HepG2 (cell line): ENCODE measurements around the gene CRLF2. TPM values are rescaled to one million over a fixed set of nuclear protein-coding genes. Genes with fewer than 3 reads are reported as not detected.
"Not testable (repeated sequence)": the region's sequence is repeated elsewhere in the genome, so short reads cannot be mapped to it uniquely, and the experiment has no call there.

ENCODE experiments used
- ATAC-seq: fragments of 200-7000 bp; cut with Tn5 transposase; 3 replicates; pipeline ENCODE4 v1.9.1; 2020; ENCODE audit warnings: mild to moderate bottlenecking, moderate library complexity
- Bru-seq: library from RNA; stranded (reverse); fragments of 400-500 nt; gene quantifications from one replicate; lab custom pipeline; 2021; lab: Mats Ljungman, UMichigan
- BruChase-seq, 2 experiments: library from RNA; stranded (reverse); fragments of 400-500 nt; gene quantifications; one replicate each; lab custom pipeline; 2021; lab: Mats Ljungman, UMichigan
- BruUV-seq: library from RNA; stranded (reverse); fragments of 400-500 nt; replicated peaks from 2 replicates; lab custom pipeline; 2021; lab: Mats Ljungman, UMichigan
- CTCF ChIA-PET: fragments of 300-600 bp; formaldehyde crosslinking; extraction: SDS; loops from one replicate; lab custom pipeline; 2021; ENCODE audit warnings: low total read pairs, inconsistent platforms, low intra/inter-chr PET ratio; lab: Yijun Ruan, JAX
- POLR2A ChIA-PET: fragments of 350-600 bp; sonication (Branson Sonifier 250); formaldehyde crosslinking; loops from one replicate; lab custom pipeline; 2020; ENCODE audit warnings: antibody characterized with exemption, inconsistent platforms; lab: Yijun Ruan, JAX
- DNase-seq: peaks from one replicate; pipeline ENCODE4 v3.0.0-alpha.2; 2015; ENCODE audit warnings: low spot score
- FAIRE-seq: peaks from 3 replicates; lab custom pipeline; 2011; peaks lifted over from hg19 to GRCh38; lab: Jason Lieb, UNC
- H2AFZ ChIP-seq: one replicate; pipeline ENCODE4 v1.6.1; 2011; ENCODE audit warnings: low read length, inconsistent platforms
- H3K27ac ChIP-seq: fragments of 300-600 bp; 3 replicates; pipeline ENCODE4 v1.8.0; 2011; ENCODE audit warnings: mixed run types, mild to moderate bottlenecking, mixed read lengths, low read length, inconsistent platforms; ENCODE audit not compliant: insufficient read depth; ENCODE audit errors: extremely low read length
- H3K27me3 ChIP-seq, 2 experiments: fragments of 200-600 bp in 1 of 2; 2 replicates in 1 of 2; 3 replicates in 1 of 2; pipeline versions ENCODE4 v1.6.0 to v1.8.0; 2011; ENCODE audit warnings: low read length in 2 of 2, mild to moderate bottlenecking in 2 of 2, moderate library complexity in 2 of 2, inconsistent platforms in 1 of 2; ENCODE audit not compliant: insufficient read depth in 2 of 2, control insufficient read depth in 1 of 2
- H3K36me3 ChIP-seq, 2 experiments: fragments of 200-600 bp in 1 of 2; replicated peaks in 1 of 2; 2 replicates in 1 of 2; 3 replicates in 1 of 2; pipeline versions ENCODE4 v1.5.1 to v1.8.0; 2011; ENCODE audit warnings: low read length in 2 of 2, inconsistent platforms in 1 of 2; ENCODE audit not compliant: insufficient read depth in 2 of 2, control insufficient read depth in 1 of 2
- H3K4me1 ChIP-seq: 2 replicates; pipeline ENCODE4 v1.5.1; 2012; ENCODE audit warnings: low read length, inconsistent platforms; ENCODE audit not compliant: insufficient read depth
- H3K4me2 ChIP-seq: 2 replicates; pipeline ENCODE4 v1.6.0; 2011; ENCODE audit warnings: low read depth, low read length, inconsistent platforms
- H3K4me3 ChIP-seq, 3 experiments: fragments of 200-600 bp in 1 of 3; sonication (generic), shearing (Covaris generic) in 1 of 3; replicated peaks in 1 of 3; 2 replicates each; pipeline ENCODE4 v1.5.1; 2011 to 2016; ENCODE audit warnings: low read length in 3 of 3, inconsistent platforms in 2 of 3, low read depth in 2 of 3, mild to moderate bottlenecking in 2 of 3, control low read depth in 1 of 3, mixed read lengths in 1 of 3; ENCODE audit not compliant: insufficient read depth in 1 of 3
- H3K79me2 ChIP-seq: one replicate; pipeline ENCODE4 v1.6.1; 2011; ENCODE audit warnings: low read length, inconsistent platforms; ENCODE audit not compliant: insufficient read depth
- H3K9ac ChIP-seq: 2 replicates; pipeline ENCODE4 v1.6.0; 2011; ENCODE audit warnings: mild to moderate bottlenecking, low read depth, low read length, inconsistent platforms; ENCODE audit not compliant: insufficient read depth
- H3K9me3 ChIP-seq: 2 replicates; pipeline ENCODE4 v1.5.1; 2012; ENCODE audit warnings: mild to moderate bottlenecking, low read length
- H4K20me1 ChIP-seq: 2 replicates; pipeline ENCODE4 v1.6.0; 2011; ENCODE audit warnings: inconsistent platforms, mild to moderate bottlenecking, low read length, moderate library complexity; ENCODE audit not compliant: insufficient read depth
- CSRNP1 ChIP-seq: sonication (generic); formaldehyde crosslinking; IDR thresholded peaks from 2 replicates; pipeline ENCODE4 v1.8.1; 2023; ENCODE audit warnings: mild to moderate bottlenecking, missing genetic modification reagents
- FOSL2 ChIP-seq: sonication (generic); formaldehyde crosslinking; IDR thresholded peaks from 2 replicates; pipeline ENCODE4 v1.4.0; 2020; ENCODE audit warnings: missing genetic modification reagents
- HDAC2 ChIP-seq: sonication (generic); formaldehyde crosslinking; IDR thresholded peaks from 2 replicates; pipeline ENCODE4 v1.4.0; 2020; ENCODE audit warnings: missing genetic modification reagents
- NR3C1 ChIP-seq: sonication (generic); formaldehyde crosslinking; IDR thresholded peaks from 2 replicates; pipeline ENCODE4 v1.4.0; 2020; ENCODE audit warnings: missing genetic modification reagents
- PPARG ChIP-seq: conservative IDR thresholded peaks from 2 replicates; pipeline ENCODE4 v1.6.1; 2016; ENCODE audit warnings: missing biosample characterization, missing genetic modification reagents
- TCF12 ChIP-seq, 2 experiments: fragments of 450-650 bp in 1 of 2; sonication (generic) in 1 of 2; formaldehyde crosslinking in 1 of 2; IDR thresholded peaks; 2 replicates each; pipeline versions ENCODE4 v1.6.1 to v1.8.0; 2017 to 2022; ENCODE audit warnings: antibody characterized with exemption in 1 of 2, mild to moderate bottlenecking in 1 of 2, missing genetic modification reagents in 1 of 2, moderate library complexity in 1 of 2
- ZBTB4 ChIP-seq: sonication (generic); formaldehyde crosslinking; IDR thresholded peaks from 2 replicates; pipeline ENCODE4 v1.4.0; 2020; ENCODE audit warnings: missing genetic modification reagents, mild to moderate bottlenecking, borderline replicate concordance
- ZNF777 ChIP-seq: sonication (generic); formaldehyde crosslinking; IDR thresholded peaks from 2 replicates; pipeline ENCODE4 v1.4.0; 2020; ENCODE audit warnings: missing genetic modification reagents
- WGBS: methylation state at CpG from one replicate; pipeline ENCODE4 v1.1.6; 2017; ENCODE audit warnings: low lambda C conversion rate; 5-methylcytosine and 5-hydroxymethylcytosine counted together
- in situ Hi-C: cut with HindIII; loops from 2 replicates; pipeline ENCODE4 v1.10.0; 2017; ENCODE audit warnings: low pct_unique_long_range_greater_than_20kb; ENCODE audit not compliant: extremely low pct_ligation_motif_present
- intact Hi-C: fragments of 100-400 bp; cut with micrococcal nuclease; formaldehyde crosslinking; loops from one replicate; pipeline ENCODE4 v1.10.0; 2022; ENCODE audit not compliant: unreplicated experiment
- long read RNA-seq, 2 experiments: library from RNA in 1 of 2; library from polyadenylated mRNA in 1 of 2; stranded (forward) in 1 of 2; unstranded in 1 of 2; transcript quantifications; one replicate each; pipeline ENCODE4 v2.0.0, GENCODE V29; 2019 to 2022
- polyA minus RNA-seq, 3 experiments: library from RNA; depleted of rRNA, polyadenylated mRNA; stranded (reverse); fragments of >200 nt; gene quantifications; 2 replicates each; pipeline ENCODE4 v1.2.3, GENCODE V29; 2011; ENCODE audit warnings: low replicate concordance in 1 of 3
- polyA plus RNA-seq, 8 experiments: library from polyadenylated mRNA; depleted of rRNA in 3 of 8; stranded (reverse) in 7 of 8; unstranded in 1 of 8; fragments of >200 nt; fragmentation: Illumina TruSeq in 4 of 8; extraction: Trizol in 4 of 8; gene quantifications; 2 replicates each; pipeline versions ENCODE4 v1.2.1 to v1.2.3, GENCODE V29; 2011 to 2016; ENCODE audit warnings: low read depth in 4 of 8, missing spikeins in 1 of 8, mixed read lengths in 1 of 8; ENCODE audit not compliant: insufficient read depth in 1 of 8
- total RNA-seq, 5 experiments: library from RNA; depleted of rRNA; stranded (reverse); fragments of >200 nt; fragmentation: Illumina TruSeq; extraction: Trizol; gene quantifications; 2 replicates each; pipeline ENCODE4 v1.2.3, GENCODE V29; 2016; ENCODE audit warnings: low read depth in 1 of 5

Gene CRLF2
- total RNA-seq (2016; rRNA removed; fragmentation: Illumina TruSeq; extraction: Trizol), result not detected in 2 replicates
- total RNA-seq (2016; cell fraction: cytosol; rRNA removed; fragmentation: Illumina TruSeq; extraction: Trizol; ENCODE audit: low read depth), result not detected in 2 replicates
- not detected in 2 replicates for total RNA-seq (2016; cell fraction: insoluble cytoplasmic fraction; rRNA removed; fragmentation: Illumina TruSeq; extraction: Trizol)
- not detected in 2 replicates for total RNA-seq (2016; cell fraction: membrane; rRNA removed; fragmentation: Illumina TruSeq; extraction: Trizol)
- total RNA-seq (2016; cell fraction: nucleus; rRNA removed; fragmentation: Illumina TruSeq; extraction: Trizol), result not detected in 2 replicates
- polyA plus RNA-seq (2011; rRNA removed), result 0.10 TPM in 1 of 2 replicates, not detected in the other
- not detected in 2 replicates for polyA plus RNA-seq (2011; cell fraction: cytosol; rRNA removed)
- not detected in 2 replicates for polyA plus RNA-seq (2011; cell fraction: nucleus; rRNA removed)
- polyA plus RNA-seq (2012), result not detected in 2 replicates
- polyA plus RNA-seq (2016; cell fraction: cytosol; fragmentation: Illumina TruSeq; extraction: Trizol; ENCODE audit: low read depth), result not detected in 2 replicates
- not detected in 2 replicates for polyA plus RNA-seq (2016; cell fraction: insoluble cytoplasmic fraction; fragmentation: Illumina TruSeq; extraction: Trizol; ENCODE audit: low read depth)
- not detected in 2 replicates for polyA plus RNA-seq (2016; cell fraction: membrane; fragmentation: Illumina TruSeq; extraction: Trizol; ENCODE audit: low read depth)
- polyA plus RNA-seq (2016; cell fraction: nucleus; fragmentation: Illumina TruSeq; extraction: Trizol; ENCODE audit: insufficient read depth, low read depth), result not detected in 2 replicates
- polyA minus RNA-seq (2011; rRNA and poly(A)+ RNA removed; ENCODE audit: low replicate concordance), result 0.98 TPM in 1 of 2 replicates, not detected in the other
- polyA minus RNA-seq (2011; cell fraction: cytosol; rRNA and poly(A)+ RNA removed), result not detected in 2 replicates
- polyA minus RNA-seq (2011; cell fraction: nucleus; rRNA and poly(A)+ RNA removed), result not detected in 2 replicates
- Bru-seq, nascent RNA, result not detected
- percentile 5 among the genes with signal in this experiment for BruChase-seq, experiment 1, labeled RNA remaining after a 6-hour chase
- BruChase-seq, experiment 2, labeled RNA remaining after a 2-hour chase, result percentile 9 among the genes with signal in this experiment
- long read RNA-seq, experiment 1, result 0 reads
- long read RNA-seq, experiment 2, result 0 reads

- BruUV-seq, result no TSS peak
- no peaks in the 10 kb centered on the region for H3K4me1 ChIP-seq
- no peaks in the 10 kb centered on the region for H3K79me2 ChIP-seq
- no peak within 1 kb of the TSS for H3K27ac ChIP-seq
- POLR2A ChIA-PET, result no interaction called here
- FAIRE-seq, result no peak
- H4K20me1 ChIP-seq, result no peaks in the 10 kb centered on the region
- H3K27me3 ChIP-seq, result no peaks in the 10 kb centered on the region
- no peaks in the 10 kb centered on the region for H3K9me3 ChIP-seq
- no peak within 1 kb of the TSS for H2AFZ ChIP-seq
- intact Hi-C loops (no loop called here), in situ Hi-C loops (no loop called here)
- no peak within 1 kb of the TSS for H3K4me3 ChIP-seq
- peak; percentile 37; the same call in 1 of the 2 replicates for TF ChIP-seq FOSL2 (CRISPR knock-in tag)
- TF ChIP-seq PPARG, result no peak
- TF ChIP-seq ZNF777 (CRISPR knock-in tag), result no peak
- no peak for TF ChIP-seq HDAC2 (CRISPR knock-in tag)
- TF ChIP-seq CSRNP1 (CRISPR knock-in tag), result no peak
- no peak for TF ChIP-seq TCF12 (IDR thresholded peaks at IDR 0.05)
- TF ChIP-seq TCF12 (CRISPR knock-in tag; IDR thresholded peaks at IDR 0.05), result no peak
- TF ChIP-seq NR3C1 (CRISPR knock-in tag), result no peak
- no peak for TF ChIP-seq ZBTB4 (CRISPR knock-in tag)
- ATAC-seq, result no peak
- H3K9ac ChIP-seq, result no peak within 1 kb of the TSS
- DNase-seq, result no peak
- no peak within 1 kb of the TSS for H3K4me2 ChIP-seq
- CTCF ChIA-PET, result no interaction called here
- 19% methylated on average over 5 of the region's 5 CpGs for WGBS
- H3K36me3 ChIP-seq, result no peaks in the 10 kb centered on the region
Observed at GRCh38 chrX:1212532-1212931, at the start of gene CRLF2. TSS of gene CRLF2 (minus strand) at chrX:1212649. CDS start at chrX:1212634, 15 bp downstream.

GRCh38 chrX:1261771-1262170 lies 49.3 kb upstream of the CRLF2 start:
- in situ Hi-C loops, POLR2A ChIA-PET, H3K79me2 ChIP-seq, H3K9me3 ChIP-seq, BruUV-seq, intact Hi-C loops, ATAC-seq, H3K4me1 ChIP-seq, FAIRE-seq, H3K4me2 ChIP-seq, H2AFZ ChIP-seq, H3K27me3 ChIP-seq, H3K4me3 ChIP-seq, H4K20me1 ChIP-seq, H3K9ac ChIP-seq, H3K27ac ChIP-seq, CTCF ChIA-PET, DNase-seq, H3K36me3 ChIP-seq: not testable (repeated sequence)
- WGBS, result 50% methylated on average over 9 of the region's 9 CpGs
